GM06990 (cell line): ENCODE data around the gene ZNF880.
"Not testable (repeated sequence)": the region's sequence is repeated elsewhere in the genome, so short reads cannot be mapped to it uniquely, and the experiment has no call there.

Source experiments
- DNase-seq: peaks from one replicate; pipeline ENCODE4 v3.0.0-alpha.2; 2011; ENCODE audit not compliant: insufficient read length; ENCODE audit errors: extremely low read depth
- H3K27me3 ChIP-seq: replicated peaks from 2 replicates; pipeline ENCODE4 v1.6.0; 2011; ENCODE audit warnings: low read length; ENCODE audit not compliant: control insufficient read depth, insufficient read depth
- H3K36me3 ChIP-seq: 2 replicates; pipeline ENCODE4 v1.5.1; 2011; ENCODE audit warnings: low read length; ENCODE audit not compliant: control insufficient read depth, insufficient read depth
- H3K4me3 ChIP-seq: replicated peaks from 2 replicates; pipeline ENCODE4 v1.5.1; 2011; ENCODE audit warnings: low read depth, mild to moderate bottlenecking, control low read depth, low read length
- CTCF ChIP-seq: IDR thresholded peaks from 2 replicates; pipeline ENCODE4 v1.5.1; 2011; ENCODE audit warnings: low read length, control low read depth, mild to moderate bottlenecking, inconsistent platforms; ENCODE audit not compliant: insufficient read depth, poor library complexity, severe bottlenecking

ZNF880 gene

GRCh38 chr19:52336791-52337381 lies 32.8 kb upstream of the ZNF880 start:
- Histone ChIP-seq H3K4me3 (peak overlapping the region; percentile 79), H3K27me3 (no peaks in the 10 kb centered on the region), H3K36me3 (no peaks in the 10 kb centered on the region)
- no peak for TF ChIP-seq CTCF
- DNase-seq, result no peak

GRCh38 chr19:52339022-52339421 lies 30.7 kb upstream of the ZNF880 start:
- not testable (repeated sequence) for H3K4me3 ChIP-seq, H3K27me3 ChIP-seq, DNase-seq, H3K36me3 ChIP-seq

GRCh38 chr19:52343548-52343947 lies 26.2 kb upstream of the ZNF880 start:
- H3K4me3 ChIP-seq, result no peak overlapping the region
- H3K27me3 ChIP-seq, result no peaks in the 10 kb centered on the region
- TF ChIP-seq CTCF, result peak; percentile 43
- H3K36me3 ChIP-seq, result no peaks in the 10 kb centered on the region
- no peak for DNase-seq

- Histone ChIP-seq H3K27me3 (no peaks in the 10 kb centered on the region), H3K4me3 (no peak overlapping the region), H3K36me3 (no peaks in the 10 kb centered on the region)
- TF ChIP-seq CTCF, result no peak
- DNase-seq, result no peak
Measured at GRCh38 chr19:52345162-52345561, 24.6 kb upstream of the ZNF880 start.

GRCh38 chr19:52351512-52351911 lies 18.2 kb upstream of the ZNF880 start:
- no peak for TF ChIP-seq CTCF
- no peak overlapping the region for H3K4me3 ChIP-seq
- H3K27me3 ChIP-seq, result no peaks in the 10 kb centered on the region
- no peak for DNase-seq
- H3K36me3 ChIP-seq, result no peaks in the 10 kb centered on the region

GRCh38 chr19:52366414-52366824 lies 3.3 kb upstream of the ZNF880 start:
- Histone ChIP-seq H3K4me3 (no peak overlapping the region), H3K36me3 (no peaks in the 10 kb centered on the region), H3K27me3 (no peaks in the 10 kb centered on the region)
- TF ChIP-seq CTCF, result no peak
- no peak for DNase-seq
